Epithelial cell of esophagus (primary cell): Measurements from ENCODE around the gene MYO3A.
"Not testable (repeated sequence)": the region's sequence is repeated elsewhere in the genome, so short reads cannot be mapped to it uniquely, and the experiment has no call there.

Experiments used
- DNase-seq: peaks from one replicate; pipeline ENCODE4 v3.0.0; 2010; ENCODE audit warnings: low read depth
- H3K4me3 ChIP-seq: 2 replicates; pipeline ENCODE4 v1.5.1; 2011; ENCODE audit warnings: mild to moderate bottlenecking, low read length, control low read depth
- CTCF ChIP-seq: IDR thresholded peaks from 2 replicates; pipeline ENCODE4 v1.5.1; 2011; ENCODE audit warnings: low read depth, mild to moderate bottlenecking, low read length, control low read depth, inconsistent platforms; ENCODE audit not compliant: insufficient read depth; ENCODE audit errors: missing control alignments

MYO3A gene

GRCh38 chr10:26081459-26081858 is 147.4 kb downstream of the MYO3A start:
- DNase-seq = no peak
- no peak overlapping the region for H3K4me3 ChIP-seq
- TF ChIP-seq CTCF = no peak

DNA sequence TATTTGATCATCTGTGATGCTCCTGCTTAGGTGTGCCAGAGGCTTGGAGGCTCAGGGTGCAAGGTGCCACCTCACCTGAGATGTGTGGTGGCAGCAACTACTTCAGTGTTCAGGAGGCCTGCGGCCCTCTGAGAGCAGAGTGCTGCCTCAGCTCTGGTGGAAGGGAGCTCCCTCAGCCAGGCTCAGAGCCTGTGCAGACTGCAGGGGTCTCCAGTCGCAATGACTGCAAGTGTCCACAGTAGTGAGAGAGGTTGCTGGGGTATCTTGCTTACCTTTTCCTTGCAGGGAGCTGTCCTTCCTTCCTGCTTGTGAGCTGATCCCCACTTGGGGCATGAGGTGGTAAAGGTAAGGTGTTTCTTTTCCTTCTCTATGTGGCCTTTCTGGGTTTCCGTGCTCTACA is 151.5 kb downstream of the MYO3A start:
- H3K4me3 ChIP-seq = no peak overlapping the region
- no peak for DNase-seq
- no peak for TF ChIP-seq CTCF

DNA sequence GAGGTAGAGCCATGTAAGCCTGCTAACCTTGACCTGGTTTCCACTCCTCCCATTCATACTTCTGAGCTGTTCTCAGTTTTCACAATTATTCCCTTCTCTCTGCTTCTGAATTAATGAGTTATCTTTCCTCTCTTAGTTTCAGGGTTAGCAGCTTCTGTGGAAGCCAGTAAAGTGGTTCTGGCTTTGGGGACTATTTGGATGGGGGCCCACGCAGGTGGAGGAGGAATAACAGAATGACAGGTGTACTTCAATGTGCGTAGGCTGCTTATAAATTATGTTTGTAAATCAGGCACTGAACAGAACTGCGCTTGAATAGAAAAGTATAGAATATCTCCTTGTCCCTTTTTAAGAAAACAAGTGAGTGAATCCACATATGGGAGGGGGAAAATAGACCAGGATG is 153.6 kb downstream of the MYO3A start:
- H3K4me3 ChIP-seq = no peak overlapping the region
- no peak for DNase-seq
- no peak for TF ChIP-seq CTCF

DNA sequence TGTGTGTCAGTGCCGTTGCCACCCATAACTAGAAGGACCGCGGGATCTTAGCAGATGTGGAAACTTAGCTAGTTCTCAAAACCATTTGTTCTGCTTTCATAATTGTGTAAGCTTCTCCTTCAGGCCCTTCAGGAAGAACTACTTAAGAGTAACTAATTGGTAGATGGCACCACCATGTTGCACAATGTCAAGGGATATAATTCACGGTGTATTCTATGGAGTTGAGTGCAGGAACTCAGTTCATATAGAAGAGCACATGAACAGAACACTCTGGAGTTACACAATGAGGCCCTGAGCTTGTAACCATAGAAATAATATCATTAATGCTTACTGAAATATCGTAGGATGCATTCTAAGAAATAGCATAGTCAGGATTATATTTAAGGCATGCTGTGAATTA is 156.0 kb downstream of the MYO3A start:
- TF ChIP-seq CTCF = no peak
- no peak overlapping the region for H3K4me3 ChIP-seq
- no peak for DNase-seq

- DNase-seq = no peak
- no peak overlapping the region for H3K4me3 ChIP-seq
- no peak for TF ChIP-seq CTCF
Measured at GRCh38 chr10:26090762-26091161, 156.7 kb downstream of the MYO3A start.

- H3K4me3 ChIP-seq = no peak overlapping the region
- no peak for TF ChIP-seq CTCF
- DNase-seq = no peak
Measured at GRCh38 chr10:26093229-26093628, 159.2 kb downstream of the MYO3A start.

- H3K4me3 ChIP-seq = no peak overlapping the region
- DNase-seq = no peak
- no peak for TF ChIP-seq CTCF
Measured at GRCh38 chr10:26095781-26096180, 161.8 kb downstream of the MYO3A start.

GRCh38 chr10:26097549-26097948 is 163.5 kb downstream of the MYO3A start:
- DNase-seq = not testable (repeated sequence)

More at GRCh38 chr10:26097549-26097948, 163.5 kb downstream of the MYO3A start:
- H3K4me3 ChIP-seq = not testable (repeated sequence)
